Retinal pigment epithelial cell (primary cell): ENCODE results near the gene PBX4.

Experiments used
- DNase-seq: peaks from one replicate; pipeline ENCODE4 v3.0.0-alpha.2; 2010; ENCODE audit warnings: low read depth
- H3K4me3 ChIP-seq: 2 replicates; pipeline ENCODE4 v1.5.1; 2011; ENCODE audit warnings: mild to moderate bottlenecking, low read length, control low read depth, moderate library complexity
- CTCF ChIP-seq: conservative IDR thresholded peaks from 2 replicates; pipeline ENCODE4 v1.5.1; 2011; ENCODE audit warnings: low read depth, low read length, control low read depth, inconsistent platforms

The PBX4 gene

GRCh38 chr19:19594381-19594780, 24.1 kb downstream of the PBX4 start:
- DNase-seq = no peak
- no peak for TF ChIP-seq CTCF
- no peak overlapping the region for H3K4me3 ChIP-seq

- no peak overlapping the region for H3K4me3 ChIP-seq
- DNase-seq = no peak
- no peak for TF ChIP-seq CTCF
These were observed 25.8 kb downstream of the PBX4 start for GRCh38 chr19:19592690-19593089.

- H3K4me3 ChIP-seq = no peak overlapping the region
- peak; percentile 92 for DNase-seq
- no peak for TF ChIP-seq CTCF
These were observed 27.2 kb downstream of the PBX4 start for GRCh38 chr19:19591133-19591825.

GRCh38 chr19:19588546-19588945, 29.9 kb downstream of the PBX4 start:
- DNase-seq = no peak
- no peak for TF ChIP-seq CTCF
- no peak overlapping the region for H3K4me3 ChIP-seq

GRCh38 chr19:19587771-19588170, 30.7 kb downstream of the PBX4 start:
- H3K4me3 ChIP-seq = no peak overlapping the region
- TF ChIP-seq CTCF = no peak
- DNase-seq = no peak

- no peak overlapping the region for H3K4me3 ChIP-seq
- DNase-seq = no peak
- no peak for TF ChIP-seq CTCF
These were observed 34.1 kb downstream of the PBX4 start for GRCh38 chr19:19584356-19584755.

GRCh38 chr19:19582471-19582870, 36.0 kb downstream of the PBX4 start:
- H3K4me3 ChIP-seq = no peak overlapping the region
- no peak for TF ChIP-seq CTCF
- no peak for DNase-seq
